BE2C (cell line): ENCODE results near the gene DNM1.

Experiments
- DNase-seq: peaks from one replicate; pipeline ENCODE4 v3.0.0-alpha.2; 2020
- H3K27me3 ChIP-seq: fragments of 250-450 bp; sonication (Bioruptor Pico); 2 replicates; pipeline ENCODE4 v1.5.1; 2020; ENCODE audit warnings: mild to moderate bottlenecking
- H3K36me3 ChIP-seq: fragments of 250-450 bp; sonication (Bioruptor Pico); 2 replicates; pipeline ENCODE4 v1.5.1; 2020; ENCODE audit warnings: mild to moderate bottlenecking
- H3K4me1 ChIP-seq: fragments of 250-450 bp; sonication (Bioruptor Pico); 2 replicates; pipeline ENCODE4 v1.5.1; 2020
- H3K4me3 ChIP-seq: 2 replicates; pipeline ENCODE4 v1.5.1; 2011; ENCODE audit warnings: low read depth, low read length
- H3K9me3 ChIP-seq: fragments of 250-450 bp; sonication (Bioruptor Pico); 2 replicates; pipeline ENCODE4 v1.5.1; 2020
- CTCF ChIP-seq: IDR thresholded peaks from 2 replicates; pipeline ENCODE4 v1.5.1; 2012; ENCODE audit warnings: mild to moderate bottlenecking, low read depth, low read length

DNM1 gene

GRCh38 chr9:128250839-128251731, 47.9 kb downstream of the DNM1 start:
- DNase-seq = no peak
- Histone ChIP-seq H3K27me3 (no peaks in the 10 kb centered on the region), H3K4me3 (no peak overlapping the region), H3K4me1 (peaks cover 6% of the 10 kb centered on the region), H3K9me3 (no peaks in the 10 kb centered on the region; the same call in 1 of the 2 replicates), H3K36me3 (peaks cover 3% of the 10 kb centered on the region)
- TF ChIP-seq CTCF = no peak

- Histone ChIP-seq H3K4me3 (no peak overlapping the region), H3K27me3 (no peaks in the 10 kb centered on the region), H3K4me1 (peaks cover 6% of the 10 kb centered on the region), H3K36me3 (peaks cover 3% of the 10 kb centered on the region), H3K9me3 (no peaks in the 10 kb centered on the region; the same call in 1 of the 2 replicates)
- no peak for TF ChIP-seq CTCF
- no peak for DNase-seq
Measured at GRCh38 chr9:128251732-128252100, 48.5 kb downstream of the DNM1 start.

- H3K4me3 ChIP-seq = no peak overlapping the region
- no peaks in the 10 kb centered on the region for H3K27me3 ChIP-seq
- H3K36me3 ChIP-seq = peaks cover 10% of the 10 kb centered on the region
- no peak for DNase-seq
- H3K9me3 ChIP-seq = no peaks in the 10 kb centered on the region; the same call in 1 of the 2 replicates
- H3K4me1 ChIP-seq = peaks cover 6% of the 10 kb centered on the region
- TF ChIP-seq CTCF = no peak
Measured at GRCh38 chr9:128252317-128253139, 49.3 kb downstream of the DNM1 start.

GRCh38 chr9:128253140-128253990, 50.2 kb downstream of the DNM1 start:
- Histone ChIP-seq H3K9me3 (no peaks in the 10 kb centered on the region; the same call in 1 of the 2 replicates), H3K4me3 (no peak overlapping the region), H3K36me3 (peaks cover 12% of the 10 kb centered on the region), H3K27me3 (no peaks in the 10 kb centered on the region), H3K4me1 (peaks cover 6% of the 10 kb centered on the region)
- no peak for DNase-seq
- TF ChIP-seq CTCF = no peak

GRCh38 chr9:128253991-128254346, 50.8 kb downstream of the DNM1 start:
- no peaks in the 10 kb centered on the region for H3K27me3 ChIP-seq
- no peaks in the 10 kb centered on the region; the same call in 1 of the 2 replicates for H3K9me3 ChIP-seq
- DNase-seq = no peak
- peaks cover 6% of the 10 kb centered on the region for H3K4me1 ChIP-seq
- H3K4me3 ChIP-seq = no peak overlapping the region
- no peak for TF ChIP-seq CTCF
- H3K36me3 ChIP-seq = peaks cover 17% of the 10 kb centered on the region
